ENCODE results near the gene CRHBP.

GRCh38 chr5:76986825-76987526, 34.1 kb downstream of the CRHBP start:
- TF ChIP-seq CTCF (IDR thresholded peaks at IDR 0.05; ENCODE audit: poor library complexity) (no peak), EZH2 (IDR thresholded peaks at IDR 0.05; ENCODE audit: borderline replicate concordance) (no peak), EZH2phosphoT487 (IDR thresholded peaks at IDR 0.05; ENCODE audit: low read depth, severe bottlenecking, unreplicated experiment) (no peak)

Measured in hepatocyte (in vitro differentiated cells).